Ovary (tissue), 9 donors: Measurements from ENCODE around the gene CCL19. TPM values are rescaled to one million over a fixed set of nuclear protein-coding genes. Genes with fewer than 3 reads are reported as not detected.

ENCODE experiments used
- DNase-seq, 5 donors: peaks; one replicate each; pipeline ENCODE4 v3.0.0-alpha.2; 2019 to 2020
- H3K27ac ChIP-seq, 2 donors: fragments of 200-600 bp; one replicate each; pipeline versions ENCODE4 v1.5.1 to v1.8.0; 2019 to 2022
- H3K27me3 ChIP-seq: fragments of 200-600 bp; one replicate; pipeline ENCODE4 v1.8.0; 2022
- H3K36me3 ChIP-seq: fragments of 200-600 bp; sonication (generic); one replicate; pipeline ENCODE4 v1.5.1; 2019
- H3K4me1 ChIP-seq: one replicate; pipeline ENCODE4 v1.8.1; 2013; ENCODE audit warnings: mild to moderate bottlenecking, moderate library complexity; ENCODE audit not compliant: insufficient read depth
- H3K4me3 ChIP-seq: fragments of 200-600 bp; sonication (generic); one replicate; pipeline ENCODE4 v1.5.1; 2017
- H3K9me3 ChIP-seq, 2 donors: fragments of 200-600 bp in 1 of 2; sonication (generic) in 1 of 2; one replicate each; pipeline versions ENCODE4 v1.5.1 to v1.8.1; 2013 to 2019; ENCODE audit warnings: mild to moderate bottlenecking in 1 of 2, moderate library complexity in 1 of 2
- EP300 ChIP-seq: sonication (generic); formaldehyde crosslinking; IDR thresholded peaks from one replicate; pipeline ENCODE4 v1.6.1; 2017; ENCODE audit warnings: antibody characterized with exemption
- POLR2A ChIP-seq: fragments of 450-650 bp; IDR thresholded peaks from one replicate; pipeline ENCODE4 v1.6.1; 2017; ENCODE audit warnings: antibody characterized with exemption, mild to moderate bottlenecking, moderate library complexity
- WGBS, 3 donors: extraction: QIAGEN DNeasy Blood & Tissue Kit in 1 of 3; methylation state at CpG; one replicate each; pipeline versions ENCODE4 v1.1.5 to v1.1.7; 2013 to 2017; 5-methylcytosine and 5-hydroxymethylcytosine counted together
- intact Hi-C, 4 donors: fragments of 100-400 bp; cut with DNase I; formaldehyde crosslinking; loops; one replicate each; pipeline versions ENCODE4 v1.11.0 to v1.15.1; 2022 to 2023
- polyA plus RNA-seq, 2 donors: library from polyadenylated mRNA; stranded (reverse); fragments of 200-250 nt in 1 of 2; fragments of 350-450 nt in 1 of 2; fragmentation: Illumina TruSeq in 1 of 2; extraction: RNeasy Lipid Tissue Mini Kit (QIAGEN cat#74804) in 1 of 2; gene quantifications; one replicate each; pipeline ENCODE4 v1.2.3, GENCODE V29; 2013 to 2014
- total RNA-seq, 7 donors: library from RNA; depleted of rRNA in 2 of 7; stranded (reverse); fragments of >200 nt in 2 of 7; fragmentation: NEBNext Ultra II Directional in 3 of 7; extraction: Animal tissue kit (Norgen Biotek cat#: 25700) in 3 of 7; gene quantifications; one replicate each; pipeline versions ENCODE4 v1.1.0 to v1.2.4, GENCODE V29; 2016 to 2023
- TF ChIP-seq, protein P1 (sequence below), 3 donors: fragments of 450-650 bp in 2 of 3; fragments of 200-600 bp in 1 of 3; IDR thresholded peaks; one replicate each; pipeline versions ENCODE4 v1.5.1 to v1.8.0; 2016 to 2022; ENCODE audit warnings: antibody characterized with exemption in 3 of 3, mild to moderate bottlenecking in 1 of 3
- donor health status: DM: no; HTN: no; CAD: no; lungs with moderate emphysema.
- donor health status: DM: no; HTN: no; CAD: no.
- donor health status: Bipolar disorder and iron deficiency.
- donor health status: DM: yes; HTN: yes; CAD: no.
- donor health status: DM: no; HTN: no; CAD: no.
- donor health status: DM: yes; HTN: yes; CAD: no.

The CCL19 gene
- total and polyA plus RNA-seq, 9 donors, result 0.40 to 14.9 (median 7.7) TPM; not detected in 5

DNA sequence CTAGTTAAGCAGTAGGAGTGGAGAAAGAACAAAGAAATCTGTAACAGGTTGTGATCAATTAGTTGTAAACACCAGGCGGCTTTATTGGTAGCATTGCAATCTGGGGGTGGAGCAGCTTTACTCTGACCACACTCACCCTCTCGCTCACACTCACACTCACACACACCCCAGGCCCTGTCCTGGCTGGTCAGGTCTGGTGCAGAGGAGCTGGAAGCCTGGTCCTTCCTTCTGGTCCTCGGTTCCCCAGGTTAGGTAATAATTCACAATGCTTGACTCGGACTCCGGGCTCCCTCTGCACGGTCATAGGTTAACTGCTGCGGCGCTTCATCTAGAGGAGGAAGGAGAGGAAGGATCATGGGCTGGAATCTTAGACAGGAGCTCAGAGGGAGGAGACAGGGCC is 1.6 kb downstream of the CCL19 start:
- no peak for DNase-seq
- no peaks in the 10 kb centered on the region for H3K9me3 ChIP-seq
- H3K27me3 ChIP-seq, result no peaks in the 10 kb centered on the region
- H3K36me3 ChIP-seq, result no peaks in the 10 kb centered on the region
- no peak overlapping the region for H3K4me3 ChIP-seq
- H3K27ac ChIP-seq, result no peak overlapping the region
- no peaks in the 10 kb centered on the region for H3K4me1 ChIP-seq
- TF ChIP-seq EP300, result no peak
- TF ChIP-seq POLR2A, result no peak
- TF ChIP-seq, protein P1, sequence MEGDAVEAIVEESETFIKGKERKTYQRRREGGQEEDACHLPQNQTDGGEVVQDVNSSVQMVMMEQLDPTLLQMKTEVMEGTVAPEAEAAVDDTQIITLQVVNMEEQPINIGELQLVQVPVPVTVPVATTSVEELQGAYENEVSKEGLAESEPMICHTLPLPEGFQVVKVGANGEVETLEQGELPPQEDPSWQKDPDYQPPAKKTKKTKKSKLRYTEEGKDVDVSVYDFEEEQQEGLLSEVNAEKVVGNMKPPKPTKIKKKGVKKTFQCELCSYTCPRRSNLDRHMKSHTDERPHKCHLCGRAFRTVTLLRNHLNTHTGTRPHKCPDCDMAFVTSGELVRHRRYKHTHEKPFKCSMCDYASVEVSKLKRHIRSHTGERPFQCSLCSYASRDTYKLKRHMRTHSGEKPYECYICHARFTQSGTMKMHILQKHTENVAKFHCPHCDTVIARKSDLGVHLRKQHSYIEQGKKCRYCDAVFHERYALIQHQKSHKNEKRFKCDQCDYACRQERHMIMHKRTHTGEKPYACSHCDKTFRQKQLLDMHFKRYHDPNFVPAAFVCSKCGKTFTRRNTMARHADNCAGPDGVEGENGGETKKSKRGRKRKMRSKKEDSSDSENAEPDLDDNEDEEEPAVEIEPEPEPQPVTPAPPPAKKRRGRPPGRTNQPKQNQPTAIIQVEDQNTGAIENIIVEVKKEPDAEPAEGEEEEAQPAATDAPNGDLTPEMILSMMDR (IDR thresholded peaks at IDR 0.05), result no peak
- WGBS, 3 donors, result 69 to 76% (median 71%) methylated on average over 8 of the region's 8 CpGs
- intact Hi-C loops, result no loop called here

DNA sequence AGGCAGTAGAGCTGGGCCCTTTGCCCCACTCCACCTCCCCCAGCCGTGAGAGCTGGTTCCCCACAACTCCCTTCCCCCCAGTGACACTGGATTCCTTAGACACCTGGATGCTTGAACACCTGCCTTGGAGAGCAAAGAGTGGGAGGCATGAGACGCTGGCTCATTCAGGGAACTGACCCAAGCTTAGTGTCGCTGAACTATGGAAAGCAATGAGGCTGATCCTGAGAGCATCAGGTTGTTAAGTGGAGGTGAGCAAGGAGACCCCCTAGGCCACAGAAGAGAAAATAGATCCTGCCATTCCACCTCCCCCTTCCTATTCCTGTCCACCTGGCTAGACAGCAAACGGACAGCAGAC is 2.0 kb downstream of the CCL19 start:
- Histone ChIP-seq H3K4me1 (no peaks in the 10 kb centered on the region), H3K4me3 (no peak overlapping the region), H3K9me3 (no peaks in the 10 kb centered on the region), H3K27ac (no peak overlapping the region), H3K36me3 (no peaks in the 10 kb centered on the region), H3K27me3 (no peaks in the 10 kb centered on the region)
- 74 to 81% (median 78%) methylated on average over 4 of the region's 4 CpGs for WGBS, 3 donors
- DNase-seq, result no peak
- intact Hi-C loops, result no loop called here
- TF ChIP-seq POLR2A (no peak), EP300 (no peak)
- TF ChIP-seq, protein P1 (IDR thresholded peaks at IDR 0.05), result no peak

DNA sequence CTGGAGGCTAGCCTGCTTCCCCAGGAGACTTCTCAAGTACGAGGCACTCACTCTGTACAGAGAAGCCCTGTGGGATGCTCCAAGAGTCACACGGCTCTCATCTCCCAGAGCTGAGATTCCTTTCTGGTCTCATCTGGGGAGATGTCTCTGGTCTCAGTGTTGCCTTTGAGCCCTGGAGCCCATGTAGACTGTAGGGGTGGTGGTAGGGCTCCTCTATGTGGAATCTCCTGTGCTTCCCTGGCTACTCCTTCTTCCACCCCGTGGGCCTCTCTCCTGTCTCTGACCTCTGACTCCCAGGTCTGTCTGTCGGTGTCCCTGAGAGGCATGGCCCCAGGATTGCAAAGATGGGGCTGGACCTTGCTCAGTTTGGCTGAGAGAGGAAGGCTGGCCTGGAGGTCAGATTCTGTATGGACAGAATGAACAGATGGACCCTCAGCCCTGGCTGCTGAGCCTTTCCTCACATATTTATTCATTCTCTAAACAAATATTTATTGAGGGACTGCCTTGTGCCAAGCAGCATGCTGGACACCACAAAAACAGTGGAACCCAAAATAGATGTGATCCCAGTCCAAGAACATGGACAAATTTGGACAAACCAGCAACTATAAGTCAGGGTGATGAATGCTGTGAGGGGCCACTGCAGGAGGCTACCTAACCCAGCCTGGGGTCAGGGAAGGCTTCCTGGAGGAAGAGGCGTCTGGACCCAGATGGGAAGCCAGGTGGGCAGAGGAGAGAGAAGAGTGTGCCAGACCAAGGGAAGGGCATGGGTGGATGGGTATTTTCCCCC is 2.6 kb downstream of the CCL19 start:
- DNase-seq, result no peak
- H3K27ac ChIP-seq, result no peak overlapping the region
- H3K4me3 ChIP-seq, result no peak overlapping the region
- no peaks in the 10 kb centered on the region for H3K27me3 ChIP-seq
- no peaks in the 10 kb centered on the region for H3K36me3 ChIP-seq
- H3K4me1 ChIP-seq, result no peaks in the 10 kb centered on the region
- H3K9me3 ChIP-seq, result no peaks in the 10 kb centered on the region
- no peak for TF ChIP-seq EP300
- TF ChIP-seq POLR2A, result no peak
- TF ChIP-seq, protein P1 (IDR thresholded peaks at IDR 0.05), result no peak
- 56 to 59% (median 57%) methylated on average over 5 of the region's 5 CpGs for WGBS, 3 donors
- intact Hi-C loops, result no loop called here

DNA sequence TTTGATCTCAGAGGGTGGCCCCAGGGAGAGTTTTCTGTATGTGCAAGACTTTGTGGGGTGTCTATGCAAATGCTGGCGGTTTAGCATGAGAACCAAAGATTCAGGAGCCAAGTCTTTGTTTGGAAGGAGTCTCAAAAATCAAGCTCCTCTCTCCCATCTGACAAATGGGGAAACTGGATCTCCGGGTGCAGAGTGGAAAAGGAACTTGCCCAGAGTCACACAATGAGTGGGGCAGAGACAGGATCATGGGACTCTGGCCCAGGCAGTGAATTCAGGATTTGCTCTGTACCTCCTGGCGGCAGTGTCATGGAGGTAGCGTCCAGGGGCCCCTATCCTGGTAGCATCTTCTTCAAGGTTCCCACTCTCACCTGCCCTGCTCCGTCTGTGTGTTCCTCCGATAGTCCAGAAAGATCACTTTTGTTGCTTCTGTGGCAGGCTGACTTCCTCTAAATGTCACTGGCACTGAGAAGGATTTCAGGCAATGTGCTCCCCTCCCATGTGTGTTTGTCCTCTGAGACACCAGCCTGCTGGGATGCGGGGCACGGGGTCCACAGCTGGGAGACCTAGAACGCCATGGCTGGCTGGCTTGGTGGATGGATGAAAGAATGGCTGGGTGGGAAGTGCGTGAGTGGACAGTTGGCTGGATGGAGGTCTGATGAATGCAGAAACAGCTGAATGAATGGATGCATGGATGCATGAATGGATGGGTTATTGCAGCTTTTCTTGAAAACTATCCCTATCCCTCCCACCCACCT is 3.6 kb downstream of the CCL19 start:
- no peak for DNase-seq
- intact Hi-C loops, result no loop called here
- Histone ChIP-seq H3K36me3 (no peaks in the 10 kb centered on the region), H3K4me3 (no peak overlapping the region), H3K4me1 (no peaks in the 10 kb centered on the region), H3K27me3 (no peaks in the 10 kb centered on the region), H3K27ac (no peak overlapping the region), H3K9me3 (no peaks in the 10 kb centered on the region)
- WGBS, 3 donors, result 87 to 91% (median 90%) methylated on average over 10 of the region's 10 CpGs
- TF ChIP-seq, protein P1 (IDR thresholded peaks at IDR 0.05), result no peak
- TF ChIP-seq POLR2A (no peak), EP300 (no peak)
